ENCODE measurements around the gene DKK1. TPM values are rescaled to one million over a fixed set of nuclear protein-coding genes. Genes with fewer than 3 reads are reported as not detected.

Gene DKK1
- total RNA-seq, 5 donors from 2014 or later (not counting 1 experiment from before 2014, with no cell fraction given) = 0.59 to 2.4 (median 0.76) TPM; not detected in 2

DNA sequence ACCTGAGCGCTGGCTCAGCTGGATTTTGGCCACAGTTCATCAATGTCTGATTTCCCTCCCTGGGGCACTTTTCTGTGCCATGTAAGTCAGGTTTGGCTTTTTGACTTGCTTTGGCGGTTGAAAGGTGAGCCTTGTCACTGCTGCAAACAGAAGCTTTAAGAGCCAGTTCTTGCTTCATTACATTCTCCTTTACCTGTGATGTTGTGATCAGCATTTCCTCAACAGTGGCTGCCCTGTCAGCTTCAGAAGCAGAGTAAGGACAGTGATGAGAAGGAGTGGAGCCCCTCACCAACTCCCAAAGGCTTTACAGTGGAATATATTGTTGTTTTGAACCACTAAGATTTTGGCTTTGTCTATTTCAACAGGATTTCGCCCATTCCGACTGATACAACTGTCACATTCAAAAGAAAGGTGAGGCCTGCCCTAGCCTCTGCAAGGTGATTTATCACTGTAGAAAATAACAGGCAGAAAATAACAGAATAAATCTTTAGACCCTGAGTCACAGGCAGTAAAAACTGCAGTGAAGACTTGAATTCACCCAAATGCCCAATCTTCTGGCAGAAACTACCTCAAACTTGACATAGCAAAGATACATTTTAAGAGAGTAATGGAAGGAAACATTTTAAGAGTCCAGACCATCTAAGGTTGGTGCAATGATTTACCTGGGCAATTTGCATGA is 13.3 kb upstream of the DKK1 start:
- H3K27ac Mint-ChIP-seq = no peak overlapping the region

DNA sequence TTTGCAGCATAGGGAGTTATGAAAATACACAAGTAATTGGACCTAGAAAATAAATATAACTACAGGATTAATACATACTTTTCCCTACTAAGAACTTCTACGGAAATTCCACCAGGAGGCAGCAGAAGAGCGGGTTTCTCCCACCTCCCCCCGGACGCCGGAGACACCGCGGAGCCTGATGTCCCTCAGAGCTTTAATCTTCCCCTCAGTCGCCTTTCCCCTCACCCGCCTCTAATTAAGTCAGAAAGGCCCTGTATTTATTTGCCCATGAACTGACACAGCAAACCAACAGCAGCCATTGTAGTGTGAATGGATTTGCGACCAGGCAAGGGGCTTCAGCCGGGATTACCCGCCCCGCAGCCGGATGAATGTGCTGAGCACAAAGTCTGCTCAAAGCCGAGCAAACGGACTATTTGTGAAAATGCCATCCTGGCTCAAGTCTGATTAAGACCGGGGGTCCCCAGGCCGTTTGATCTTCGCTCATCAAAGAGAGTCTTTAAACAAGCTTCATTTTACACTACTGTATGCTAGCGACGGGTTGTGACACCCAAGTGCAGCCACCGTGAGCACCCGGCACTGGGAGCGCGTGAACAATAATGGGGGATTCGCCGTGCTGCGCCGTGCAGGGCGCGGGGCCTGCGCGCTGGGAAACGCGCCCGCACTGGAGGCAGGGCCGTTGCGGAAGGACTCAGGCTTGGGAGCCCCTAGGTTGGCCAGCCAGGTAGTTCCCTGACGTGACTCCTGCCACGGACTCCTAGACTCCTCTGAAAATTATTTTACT is 5.6 kb upstream of the DKK1 start:
- CTCF ChIA-PET = no interaction called here
- ATAC-seq (replicated peaks in 1 of 4) (no peak), DNase-seq (peak in 2 of 35 experiments; percentile 10)
- WGBS (ENCODE audit: insufficient coverage) = 5% methylated on average over 29 of the region's 40 CpGs
- H3K27ac ChIP-seq (ENCODE audit: low read length) = no peak overlapping the region
- H3K4me1 Mint-ChIP-seq = peaks cover 7 to 14% (median 12%) of the 10 kb centered on the region in 3 donors
- POLR2A ChIA-PET = no interaction called here
- H3K36me3 ChIP-seq (ENCODE audit: control insufficient read depth in 2 of 2, extremely low read depth in 1 of 2, insufficient read depth in 1 of 2, low read length in 1 of 2) = no peaks in the 10 kb centered on the region
- H3K36me3 Mint-ChIP-seq = no peaks in the 10 kb centered on the region
- H3K27ac Mint-ChIP-seq = no peak overlapping the region
- peaks cover 18 to 19% of the 10 kb centered on the region in 2 experiments for H3K27me3 ChIP-seq (replicated peaks in 1 of 2; ENCODE audit: control insufficient read depth in 2 of 2, extremely low read depth in 1 of 2, insufficient read depth in 2 of 2, low read length in 1 of 2)
- H3K4me1 ChIP-seq (ENCODE audit: control insufficient read depth in 1 of 2, extremely low read depth in 1 of 2, insufficient read depth in 2 of 2, low read length in 2 of 2) = peaks cover under 1 to 4% of the 10 kb centered on the region in 2 experiments
- no peaks in the 10 kb centered on the region for H3K9me3 Mint-ChIP-seq
- peaks cover 42 to 50% of the 10 kb centered on the region in 2 donors for H3K27me3 Mint-ChIP-seq
- no peaks in the 10 kb centered on the region for H3K9me3 ChIP-seq
- peak overlapping the region; percentile 9 to 51 (median 28) for H3K4me3 Mint-ChIP-seq
- peak overlapping the region in 1 of 2 donors; percentile 69 for H3K4me3 ChIP-seq (ENCODE audit: control insufficient read depth in 1 of 2, extremely low read depth in 1 of 2, low read length in 1 of 2)

More for the DNA sequence above, 13.3 kb upstream of the DKK1 start:
- no peaks in the 10 kb centered on the region for H3K36me3 Mint-ChIP-seq
- POLR2A ChIA-PET = no interaction called here
- ATAC-seq (replicated peaks in 1 of 4) = no peak
- no peaks in the 10 kb centered on the region for H3K27me3 ChIP-seq (replicated peaks in 1 of 2; ENCODE audit: control insufficient read depth in 2 of 2, extremely low read depth in 1 of 2, insufficient read depth in 2 of 2, low read length in 1 of 2)
- no peak overlapping the region for H3K4me3 Mint-ChIP-seq
- H3K9me3 Mint-ChIP-seq = peaks cover 0 to 4% (median 3%) of the 10 kb centered on the region in 3 donors
- H3K4me1 ChIP-seq (ENCODE audit: control insufficient read depth in 1 of 2, extremely low read depth in 1 of 2, insufficient read depth in 2 of 2, low read length in 2 of 2) = no peaks in the 10 kb centered on the region
- no peaks in the 10 kb centered on the region for H3K9me3 ChIP-seq
- WGBS (ENCODE audit: insufficient coverage) = 67% methylated on average over 1 of the region's 4 CpGs
- H3K4me1 Mint-ChIP-seq = no peaks in the 10 kb centered on the region
- CTCF ChIA-PET = no interaction called here
- no peaks in the 10 kb centered on the region for H3K36me3 ChIP-seq (ENCODE audit: control insufficient read depth in 2 of 2, extremely low read depth in 1 of 2, insufficient read depth in 1 of 2, low read length in 1 of 2)
- no peak overlapping the region for H3K4me3 ChIP-seq (ENCODE audit: control insufficient read depth in 1 of 2, extremely low read depth in 1 of 2, low read length in 1 of 2)
- DNase-seq = no peak
- no peak overlapping the region for H3K27ac ChIP-seq (ENCODE audit: low read length)
- H3K27me3 Mint-ChIP-seq = no peaks in the 10 kb centered on the region

DNA sequence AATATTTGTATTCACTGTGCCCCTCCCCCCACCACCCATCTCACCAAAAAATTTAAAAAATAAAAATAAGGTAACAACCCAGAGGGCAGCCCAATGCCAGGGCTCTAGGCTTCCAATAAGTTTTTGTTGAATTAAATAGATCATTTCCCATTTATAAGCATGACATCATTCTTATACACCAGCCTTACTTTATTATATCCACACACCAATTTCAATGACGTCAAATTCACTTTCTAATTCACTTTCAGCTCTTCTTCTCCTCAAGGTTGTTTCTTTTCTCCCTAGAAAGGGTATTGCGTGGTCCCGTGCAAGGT is 1.2 kb upstream of the DKK1 start:
- ATAC-seq (replicated peaks in 1 of 4) = no peak
- POLR2A ChIA-PET = no interaction called here
- Histone ChIP-seq H3K27me3 (replicated peaks in 1 of 2; ENCODE audit: control insufficient read depth in 2 of 2, extremely low read depth in 1 of 2, insufficient read depth in 2 of 2, low read length in 1 of 2) (peaks cover 26 to 30% of the 10 kb centered on the region in 2 experiments), H3K4me3 (ENCODE audit: control insufficient read depth in 1 of 2, extremely low read depth in 1 of 2, low read length in 1 of 2) (no peak overlapping the region), H3K4me1 (ENCODE audit: control insufficient read depth in 1 of 2, extremely low read depth in 1 of 2, insufficient read depth in 2 of 2, low read length in 2 of 2) (peaks cover 5 to 18% of the 10 kb centered on the region in 2 experiments), H3K36me3 (ENCODE audit: control insufficient read depth in 2 of 2, extremely low read depth in 1 of 2, insufficient read depth in 1 of 2, low read length in 1 of 2) (no peaks in the 10 kb centered on the region), H3K9me3 (no peaks in the 10 kb centered on the region), H3K27ac (ENCODE audit: low read length) (no peak overlapping the region)
- WGBS (ENCODE audit: insufficient coverage) = 0% methylated on average over 1 of the region's 3 CpGs
- Mint-ChIP-seq H3K27me3 (peaks cover 65 to 66% of the 10 kb centered on the region in 2 donors), H3K27ac (no peak overlapping the region), H3K9me3 (no peaks in the 10 kb centered on the region), H3K36me3 (no peaks in the 10 kb centered on the region), H3K4me1 (peaks cover 17 to 27% (median 24%) of the 10 kb centered on the region in 3 donors), H3K4me3 (no peak overlapping the region)
- DNase-seq = no peak
- CTCF ChIA-PET = no interaction called here

GRCh38 chr10:52313256-52313932 is 687 bp upstream of the DKK1 start:
- CTCF ChIA-PET = no interaction called here
- H3K27me3 Mint-ChIP-seq = peaks cover 63 to 65% of the 10 kb centered on the region in 2 donors
- H3K27me3 ChIP-seq (replicated peaks in 1 of 2; ENCODE audit: control insufficient read depth in 2 of 2, extremely low read depth in 1 of 2, insufficient read depth in 2 of 2, low read length in 1 of 2) = peaks cover 26 to 27% of the 10 kb centered on the region in 2 experiments
- no peak for ATAC-seq (replicated peaks in 1 of 4)
- no peaks in the 10 kb centered on the region for H3K36me3 ChIP-seq (ENCODE audit: control insufficient read depth in 2 of 2, extremely low read depth in 1 of 2, insufficient read depth in 1 of 2, low read length in 1 of 2)
- H3K36me3 Mint-ChIP-seq = no peaks in the 10 kb centered on the region
- no peaks in the 10 kb centered on the region for H3K9me3 ChIP-seq
- no peaks in the 10 kb centered on the region for H3K9me3 Mint-ChIP-seq
- peak overlapping the region in 2 of 3 donors; percentile 36 to 52 for H3K4me3 Mint-ChIP-seq
- no peak for DNase-seq
- WGBS (ENCODE audit: insufficient coverage) = 8% methylated on average over 4 of the region's 26 CpGs
- peaks cover 5 to 16% of the 10 kb centered on the region in 2 experiments for H3K4me1 ChIP-seq (ENCODE audit: control insufficient read depth in 1 of 2, extremely low read depth in 1 of 2, insufficient read depth in 2 of 2, low read length in 2 of 2)
- H3K4me1 Mint-ChIP-seq = peaks cover 14 to 24% (median 20%) of the 10 kb centered on the region in 3 donors
- H3K4me3 ChIP-seq (ENCODE audit: control insufficient read depth in 1 of 2, extremely low read depth in 1 of 2, low read length in 1 of 2) = peak overlapping the region in 1 of 2 donors; percentile 71
- no peak overlapping the region for H3K27ac Mint-ChIP-seq
- POLR2A ChIA-PET = no interaction called here
- no peak overlapping the region for H3K27ac ChIP-seq (ENCODE audit: low read length)

GRCh38 chr10:52314822-52315552 is 906 bp downstream of the DKK1 start:
- peaks cover 5 to 14% of the 10 kb centered on the region in 2 experiments for H3K4me1 ChIP-seq (ENCODE audit: control insufficient read depth in 1 of 2, extremely low read depth in 1 of 2, insufficient read depth in 2 of 2, low read length in 2 of 2)
- no peak overlapping the region for H3K27ac Mint-ChIP-seq
- no peaks in the 10 kb centered on the region for H3K9me3 ChIP-seq
- peaks cover 0 to 2% (median 0%) of the 10 kb centered on the region in 3 donors for H3K9me3 Mint-ChIP-seq
- ATAC-seq (replicated peaks in 1 of 4) = peak in 1 of 4 experiments; percentile 20
- H3K27me3 Mint-ChIP-seq = peaks cover 48 to 52% of the 10 kb centered on the region in 2 donors
- POLR2A ChIA-PET = no interaction called here
- H3K4me3 Mint-ChIP-seq = peak overlapping the region in 2 of 3 donors; percentile 36 to 52
- peak overlapping the region in 1 of 2 donors; percentile 71 for H3K4me3 ChIP-seq (ENCODE audit: control insufficient read depth in 1 of 2, extremely low read depth in 1 of 2, low read length in 1 of 2)
- H3K4me1 Mint-ChIP-seq = peaks cover 14 to 22% (median 17%) of the 10 kb centered on the region in 3 donors
- no peaks in the 10 kb centered on the region for H3K36me3 ChIP-seq (ENCODE audit: control insufficient read depth in 2 of 2, extremely low read depth in 1 of 2, insufficient read depth in 1 of 2, low read length in 1 of 2)
- no peak for DNase-seq
- CTCF ChIA-PET = interaction anchor here in 1 of 2 donors (0.6 kb wide), 1 partner anchor 1278 kb away, joined by 3 read pairs; no protein-coding TSS in a partner anchor
- WGBS (ENCODE audit: insufficient coverage) = 4% methylated on average over 13 of the region's 36 CpGs
- H3K27me3 ChIP-seq (replicated peaks in 1 of 2; ENCODE audit: control insufficient read depth in 2 of 2, extremely low read depth in 1 of 2, insufficient read depth in 2 of 2, low read length in 1 of 2) = peaks cover 22% of the 10 kb centered on the region in 2 experiments
- no peak overlapping the region for H3K27ac ChIP-seq (ENCODE audit: low read length)
- H3K36me3 Mint-ChIP-seq = no peaks in the 10 kb centered on the region

DNA sequence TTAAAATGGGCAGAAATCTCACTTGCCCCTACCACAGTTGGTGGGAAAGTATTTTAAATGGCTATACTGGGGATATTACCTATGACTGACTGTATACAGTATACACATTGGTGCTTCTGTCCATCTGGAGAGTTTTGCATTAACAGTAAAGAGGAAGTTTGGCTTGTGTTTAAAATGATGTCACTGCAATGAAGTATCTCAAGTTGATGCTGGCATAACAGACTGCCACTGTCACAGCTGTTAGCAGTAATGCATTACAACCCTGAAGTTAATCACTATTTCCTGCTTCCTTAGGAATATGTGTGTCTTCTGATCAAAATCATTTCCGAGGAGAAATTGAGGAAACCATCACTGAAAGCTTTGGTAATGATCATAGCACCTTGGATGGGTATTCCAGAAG is 1.9 kb downstream of the DKK1 start:
- Histone ChIP-seq H3K4me1 (ENCODE audit: control insufficient read depth in 1 of 2, extremely low read depth in 1 of 2, insufficient read depth in 2 of 2, low read length in 2 of 2) (peaks cover 5 to 14% of the 10 kb centered on the region in 2 experiments), H3K4me3 (ENCODE audit: control insufficient read depth in 1 of 2, extremely low read depth in 1 of 2, low read length in 1 of 2) (no peak overlapping the region), H3K36me3 (ENCODE audit: control insufficient read depth in 2 of 2, extremely low read depth in 1 of 2, insufficient read depth in 1 of 2, low read length in 1 of 2) (no peaks in the 10 kb centered on the region), H3K27ac (ENCODE audit: low read length) (no peak overlapping the region), H3K9me3 (no peaks in the 10 kb centered on the region), H3K27me3 (replicated peaks in 1 of 2; ENCODE audit: control insufficient read depth in 2 of 2, extremely low read depth in 1 of 2, insufficient read depth in 2 of 2, low read length in 1 of 2) (peaks cover 18 to 22% of the 10 kb centered on the region in 2 experiments)
- no peak for ATAC-seq (replicated peaks in 1 of 4)
- WGBS (ENCODE audit: insufficient coverage) = no CpG with 5 or more reads among the region's 1 CpG
- H3K9me3 Mint-ChIP-seq = peaks cover 0 to 2% (median 0%) of the 10 kb centered on the region in 3 donors
- H3K36me3 Mint-ChIP-seq = no peaks in the 10 kb centered on the region
- no peak overlapping the region for H3K4me3 Mint-ChIP-seq
- H3K4me1 Mint-ChIP-seq = peaks cover 14 to 22% (median 17%) of the 10 kb centered on the region in 3 donors
- ChIA-PET POLR2A (no interaction called here), CTCF (no interaction called here)
- H3K27me3 Mint-ChIP-seq = peaks cover 44 to 47% of the 10 kb centered on the region in 2 donors
- no peak for DNase-seq
- no peak overlapping the region for H3K27ac Mint-ChIP-seq

Measured in T-cell (primary cell).